Gastrocnemius medialis (tissue), 4 donors: ENCODE data around the gene VPS52.

Experiments
- CTCF ChIP-seq, 5 experiments: fragments of 450-650 bp in 3 of 5; fragments of 200-600 bp in 2 of 5; sonication (generic) in 2 of 5; IDR thresholded peaks in 4 of 5; conservative IDR thresholded peaks in 1 of 5; 1 replicate in 4 of 5; 2 replicates in 1 of 5; pipeline ENCODE4 v1.5.1; 2016 to 2019; ENCODE audit warnings: antibody characterized with exemption in 5 of 5, mild to moderate bottlenecking in 3 of 5, moderate library complexity in 3 of 5
- POLR2A ChIP-seq, 2 donors: fragments of 450-650 bp; IDR thresholded peaks; one replicate each; pipeline ENCODE4 v1.6.1; 2017; ENCODE audit warnings: antibody characterized with exemption in 2 of 2, mild to moderate bottlenecking in 2 of 2, moderate library complexity in 2 of 2

GRCh38 chr6:33237741-33238140 lies 33.9 kb downstream of the VPS52 start:
- no peak for TF ChIP-seq CTCF (IDR thresholded peaks at IDR 0.05 in 4 of 5, conservative IDR thresholded peaks at IDR 0.05 in 1 of 5)
- TF ChIP-seq POLR2A (IDR thresholded peaks at IDR 0.05): no peak
